Esophagus muscularis mucosa (tissue), 4 donors: ENCODE measurements around the gene CSNK2A1.

Experiments
- EP300 ChIP-seq: sonication (generic); formaldehyde crosslinking; IDR thresholded peaks from one replicate; pipeline ENCODE4 v1.6.1; 2017; ENCODE audit warnings: antibody characterized with exemption
- POLR2A ChIP-seq: fragments of 450-650 bp; IDR thresholded peaks from one replicate; pipeline ENCODE4 v1.6.1; 2017; ENCODE audit warnings: antibody characterized with exemption, moderate library complexity, mild to moderate bottlenecking, low read depth
- TF ChIP-seq, protein P1 (sequence below), 3 experiments: fragments of 200-600 bp in 2 of 3; fragments of 450-650 bp in 1 of 3; sonication (generic) in 2 of 3; IDR thresholded peaks; one replicate each; pipeline ENCODE4 v1.5.1; 2017 to 2019; ENCODE audit warnings: antibody characterized with exemption in 3 of 3, mild to moderate bottlenecking in 2 of 3, moderate library complexity in 1 of 3

- TF ChIP-seq, protein P1, sequence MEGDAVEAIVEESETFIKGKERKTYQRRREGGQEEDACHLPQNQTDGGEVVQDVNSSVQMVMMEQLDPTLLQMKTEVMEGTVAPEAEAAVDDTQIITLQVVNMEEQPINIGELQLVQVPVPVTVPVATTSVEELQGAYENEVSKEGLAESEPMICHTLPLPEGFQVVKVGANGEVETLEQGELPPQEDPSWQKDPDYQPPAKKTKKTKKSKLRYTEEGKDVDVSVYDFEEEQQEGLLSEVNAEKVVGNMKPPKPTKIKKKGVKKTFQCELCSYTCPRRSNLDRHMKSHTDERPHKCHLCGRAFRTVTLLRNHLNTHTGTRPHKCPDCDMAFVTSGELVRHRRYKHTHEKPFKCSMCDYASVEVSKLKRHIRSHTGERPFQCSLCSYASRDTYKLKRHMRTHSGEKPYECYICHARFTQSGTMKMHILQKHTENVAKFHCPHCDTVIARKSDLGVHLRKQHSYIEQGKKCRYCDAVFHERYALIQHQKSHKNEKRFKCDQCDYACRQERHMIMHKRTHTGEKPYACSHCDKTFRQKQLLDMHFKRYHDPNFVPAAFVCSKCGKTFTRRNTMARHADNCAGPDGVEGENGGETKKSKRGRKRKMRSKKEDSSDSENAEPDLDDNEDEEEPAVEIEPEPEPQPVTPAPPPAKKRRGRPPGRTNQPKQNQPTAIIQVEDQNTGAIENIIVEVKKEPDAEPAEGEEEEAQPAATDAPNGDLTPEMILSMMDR (IDR thresholded peaks at IDR 0.05): no peak
- TF ChIP-seq POLR2A (no peak), EP300 (no peak)
Measured at GRCh38 chr20:496126-496696, 47.4 kb downstream of the CSNK2A1 start.
